Sigmoid colon (tissue), 7 donors: ENCODE results near the gene ANXA2. TPM values are rescaled to one million over a fixed set of nuclear protein-coding genes. Genes with fewer than 3 reads are reported as not detected.
"Not testable (repeated sequence)": the region's sequence is repeated elsewhere in the genome, so short reads cannot be mapped to it uniquely, and the experiment has no call there.

Source experiments
- DNase-seq: peaks from one replicate; pipeline ENCODE4 v3.0.0-alpha.2; 2019
- H3K27ac ChIP-seq, 4 donors: fragments of 200-600 bp; sonication (generic); one replicate each; pipeline ENCODE4 v1.5.1; 2016 to 2019; ENCODE audit warnings: mild to moderate bottlenecking in 1 of 4
- H3K27me3 ChIP-seq, 3 donors: fragments of 200-600 bp; sonication (generic); one replicate each; pipeline ENCODE4 v1.5.1; 2019; ENCODE audit warnings: mild to moderate bottlenecking in 1 of 3
- H3K36me3 ChIP-seq, 4 donors: fragments of 200-600 bp; sonication (generic); one replicate each; pipeline ENCODE4 v1.5.1; 2016 to 2019
- H3K4me1 ChIP-seq, 4 donors: fragments of 200-600 bp; sonication (generic); one replicate each; pipeline ENCODE4 v1.5.1; 2017 to 2019
- H3K4me3 ChIP-seq, 4 donors: fragments of 200-600 bp; sonication (generic); one replicate each; pipeline ENCODE4 v1.5.1; 2017 to 2019; ENCODE audit warnings: mild to moderate bottlenecking in 2 of 4, moderate library complexity in 1 of 4
- H3K9me3 ChIP-seq, 4 donors: fragments of 200-600 bp in 3 of 4; sonication (generic) in 3 of 4; one replicate each; pipeline versions ENCODE4 v1.5.1 to v1.6.1; 2013 to 2019
- CTCF ChIP-seq, 4 experiments: fragments of 450-650 bp in 3 of 4; fragments of 200-600 bp in 1 of 4; IDR thresholded peaks; one replicate each; pipeline ENCODE4 v1.5.1; 2016 to 2019; ENCODE audit warnings: antibody characterized with exemption in 4 of 4, mild to moderate bottlenecking in 3 of 4, moderate library complexity in 2 of 4
- EP300 ChIP-seq, 4 donors: sonication (generic); formaldehyde crosslinking; IDR thresholded peaks; one replicate each; pipeline ENCODE4 v1.6.1; 2017; ENCODE audit warnings: antibody characterized with exemption in 4 of 4
- POLR2A ChIP-seq, 2 donors: fragments of 450-650 bp; IDR thresholded peaks; one replicate each; pipeline ENCODE4 v1.6.1; 2016; ENCODE audit warnings: antibody characterized with exemption in 2 of 2, mild to moderate bottlenecking in 2 of 2, moderate library complexity in 2 of 2
- POLR2AphosphoS5 ChIP-seq, 4 donors: sonication (generic); formaldehyde crosslinking; IDR thresholded peaks; one replicate each; pipeline ENCODE4 v1.6.1; 2017; ENCODE audit warnings: antibody characterized with exemption in 4 of 4
- WGBS, 2 donors: extraction: QIAGEN DNeasy Blood & Tissue Kit; methylation state at CpG; one replicate each; pipeline ENCODE4 v1.1.7; 2013; 5-methylcytosine and 5-hydroxymethylcytosine counted together
- intact Hi-C: fragments of 100-400 bp; cut with DNase I; formaldehyde crosslinking; loops from one replicate; pipeline ENCODE4 v1.15.1; 2023
- polyA plus RNA-seq, 3 donors: library from polyadenylated mRNA; stranded (reverse); fragments of 200-250 nt; gene quantifications; one replicate each; pipeline ENCODE4 v1.2.3, GENCODE V29; 2013
- total RNA-seq, 4 donors: library from RNA; depleted of rRNA; stranded (reverse); fragments of >200 nt; gene quantifications; one replicate each; pipeline ENCODE4 v1.1.0, GENCODE V29; 2016
- donor health status: healthy with polysubstance abuse.
- donor health status: Bipolar disorder and iron deficiency.
- donor health status: healthy.

The ANXA2 gene
- total and polyA plus RNA-seq, 7 donors: 157 to 3,307 (median 366) TPM

GRCh38 chr15:60337076-60337475 is 60.7 kb downstream of the ANXA2 start:
- Histone ChIP-seq H3K9me3 (no peaks in the 10 kb centered on the region), H3K4me3 (no peak overlapping the region), H3K36me3 (no peaks in the 10 kb centered on the region), H3K4me1 (no peaks in the 10 kb centered on the region), H3K27me3 (no peaks in the 10 kb centered on the region), H3K27ac (no peak overlapping the region)
- TF ChIP-seq POLR2A (IDR thresholded peaks at IDR 0.05) (no peak), EP300 (IDR thresholded peaks at IDR 0.05) (no peak), CTCF (IDR thresholded peaks at IDR 0.05) (no peak), POLR2AphosphoS5 (IDR thresholded peaks at IDR 0.05) (no peak)
- DNase-seq: no peak
- WGBS, 2 donors: 84 to 85% methylated on average over 4 of the region's 4 CpGs
- intact Hi-C loops: no loop called here

DNA sequence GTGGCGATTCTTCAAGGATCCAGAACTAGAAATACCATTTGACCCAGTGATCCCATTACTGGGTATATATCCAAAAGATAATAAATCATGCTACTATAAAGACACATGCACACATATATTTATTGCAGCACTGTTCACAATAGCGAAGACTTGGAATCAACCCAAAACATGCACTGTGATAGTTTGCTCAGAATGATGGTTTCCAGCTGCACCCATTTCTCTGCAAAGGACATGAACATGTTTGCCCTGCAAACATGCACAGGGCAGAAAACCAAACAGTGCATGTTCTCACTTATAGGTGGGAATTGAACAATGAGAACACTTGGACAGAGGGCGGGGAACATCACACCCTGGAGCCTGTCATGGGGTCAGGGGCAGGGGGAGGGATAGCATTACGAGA is 62.5 kb downstream of the ANXA2 start:
- H3K36me3 ChIP-seq, H3K4me1 ChIP-seq, DNase-seq, intact Hi-C loops, H3K4me3 ChIP-seq, H3K27ac ChIP-seq, H3K9me3 ChIP-seq, H3K27me3 ChIP-seq: not testable (repeated sequence)
- WGBS, 2 donors: 33 to 67% methylated on average over 4 of the region's 4 CpGs

DNA sequence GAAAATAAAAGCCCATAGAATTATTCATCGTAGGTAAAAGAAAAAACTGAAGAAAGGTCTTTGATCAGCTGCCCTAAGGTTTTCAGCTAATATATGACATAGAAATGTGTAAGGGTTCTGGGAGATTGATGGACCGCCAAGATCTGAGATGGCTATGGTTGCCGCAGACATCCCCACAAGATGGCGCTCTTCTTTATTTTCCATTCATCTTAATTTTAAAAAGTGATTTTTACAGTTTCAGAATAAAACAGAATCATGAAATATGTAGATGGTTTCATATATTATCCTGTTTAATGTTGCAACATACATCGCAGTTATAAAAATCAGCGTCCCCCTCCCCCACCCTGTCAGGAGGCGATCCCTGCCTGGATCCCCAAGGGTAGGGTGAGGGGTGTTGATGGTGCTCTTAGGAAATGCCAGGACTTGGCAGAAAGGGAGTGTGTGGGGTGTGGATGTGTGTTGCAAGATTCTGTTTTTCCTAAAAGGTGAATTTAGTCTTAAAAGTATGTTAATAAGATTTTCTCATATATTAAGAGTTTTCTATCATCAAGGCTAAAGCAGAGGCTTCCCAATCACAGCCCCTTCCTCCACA is 68.8 kb downstream of the ANXA2 start:
- DNase-seq: no peak
- WGBS, 2 donors: 15 to 19% methylated on average over 7 of the region's 7 CpGs
- Histone ChIP-seq H3K4me1 (no peaks in the 10 kb centered on the region), H3K27me3 (peaks cover 10 to 60% (median 25%) of the 10 kb centered on the region in 3 donors), H3K9me3 (no peaks in the 10 kb centered on the region), H3K36me3 (no peaks in the 10 kb centered on the region), H3K27ac (no peak overlapping the region), H3K4me3 (no peak overlapping the region)
- intact Hi-C loops: loop anchor here (10.0 kb wide), 2 partner anchors 604 to 634 kb away; no protein-coding TSS in a partner anchor
- no peak for TF ChIP-seq EP300 (IDR thresholded peaks at IDR 0.05)
- peak in 1 of 4 experiments; percentile 42 for TF ChIP-seq CTCF (IDR thresholded peaks at IDR 0.05)
- no peak for TF ChIP-seq POLR2AphosphoS5 (IDR thresholded peaks at IDR 0.05)

DNA sequence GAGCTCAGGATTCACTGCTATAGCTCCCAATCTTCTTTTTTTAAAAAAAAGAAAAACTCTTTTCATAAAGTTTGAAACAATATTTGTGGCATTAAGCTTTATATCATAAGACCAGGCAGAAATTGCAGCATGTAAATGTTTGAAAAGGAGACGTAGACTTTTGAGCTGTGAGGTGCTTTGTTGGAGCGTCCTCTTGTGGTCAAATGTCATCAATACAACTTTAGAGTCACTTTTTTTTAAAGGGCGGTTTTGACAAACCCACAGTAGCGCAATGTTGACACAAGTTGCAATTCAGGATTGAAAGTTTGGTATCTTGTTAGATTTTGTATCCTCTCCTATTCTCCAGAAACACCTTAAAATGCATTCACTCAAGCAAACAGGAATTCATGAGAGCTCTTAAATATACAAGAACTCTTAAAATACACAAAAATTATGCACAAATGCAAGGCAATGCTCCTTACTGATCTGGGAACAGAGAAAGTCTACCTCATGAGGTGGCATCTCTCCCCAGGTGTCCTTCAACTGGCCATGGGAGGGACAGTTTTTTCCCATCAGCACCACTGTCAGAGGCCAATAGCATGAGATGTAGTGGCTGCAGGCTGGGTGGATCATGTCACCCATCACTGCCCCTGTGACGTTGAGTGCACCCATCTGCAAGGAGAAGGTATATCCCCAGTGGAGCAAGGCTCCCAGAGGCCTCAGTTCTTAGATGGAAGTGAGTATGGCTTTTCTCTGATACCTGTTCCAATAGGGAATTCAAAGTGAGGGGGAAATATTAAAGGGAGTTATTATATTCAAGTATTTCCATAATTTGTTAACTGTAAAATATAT is 70.7 kb downstream of the ANXA2 start:
- intact Hi-C loops: loop anchor here (10.0 kb wide), 2 partner anchors 602 to 632 kb away; no protein-coding TSS in a partner anchor

More for the DNA sequence above, 70.7 kb downstream of the ANXA2 start:
- H3K4me1 ChIP-seq: no peaks in the 10 kb centered on the region
- peaks cover 10 to 60% (median 25%) of the 10 kb centered on the region in 3 donors for H3K27me3 ChIP-seq
- no peaks in the 10 kb centered on the region for H3K36me3 ChIP-seq
- no peak for DNase-seq
- H3K4me3 ChIP-seq: no peak overlapping the region
- WGBS, 2 donors: 12 to 15% methylated on average over 5 of the region's 5 CpGs
- H3K9me3 ChIP-seq: no peaks in the 10 kb centered on the region
- H3K27ac ChIP-seq: no peak overlapping the region
- TF ChIP-seq POLR2A (IDR thresholded peaks at IDR 0.05): no peak
- no peak for TF ChIP-seq POLR2AphosphoS5 (IDR thresholded peaks at IDR 0.05)
- TF ChIP-seq CTCF (IDR thresholded peaks at IDR 0.05): peak; percentile 9 to 58 (median 42)
- TF ChIP-seq EP300 (IDR thresholded peaks at IDR 0.05): no peak
